RWPE2 (cell line): ENCODE data around the gene SUSD2.

Experiments used
- ATAC-seq: fragments of 200-7000 bp; cut with Tn5 transposase; 3 replicates; pipeline ENCODE4 v1.9.1; 2021; ENCODE audit warnings: low read depth
- DNase-seq: peaks from one replicate; pipeline ENCODE4 v3.0.0-alpha.2; 2020; ENCODE audit warnings: low spot score
- H3K27ac ChIP-seq: fragments of 450-650 bp; 2 replicates; pipeline ENCODE4 v1.5.1; 2017; ENCODE audit warnings: mild to moderate bottlenecking; ENCODE audit not compliant: poor library complexity, severe bottlenecking
- H3K27me3 ChIP-seq: fragments of 250-450 bp; sonication (Bioruptor Pico); 2 replicates; pipeline ENCODE4 v1.5.1; 2021; ENCODE audit warnings: mild to moderate bottlenecking, moderate library complexity; ENCODE audit not compliant: insufficient read depth, poor library complexity, severe bottlenecking
- H3K36me3 ChIP-seq: fragments of 250-450 bp; sonication (Bioruptor Pico); 2 replicates; pipeline ENCODE4 v1.5.1; 2020; ENCODE audit warnings: low read depth, mild to moderate bottlenecking, moderate library complexity
- H3K4me1 ChIP-seq: fragments of 250-450 bp; sonication (Bioruptor Pico); 2 replicates; pipeline ENCODE4 v1.5.1; 2021; ENCODE audit warnings: mild to moderate bottlenecking, moderate library complexity; ENCODE audit not compliant: insufficient read depth, poor library complexity, severe bottlenecking
- H3K4me3 ChIP-seq: fragments of 250-450 bp; sonication (Bioruptor Pico); 2 replicates; pipeline ENCODE4 v1.5.1; 2021; ENCODE audit warnings: mild to moderate bottlenecking, moderate library complexity; ENCODE audit not compliant: severe bottlenecking
- H3K9me3 ChIP-seq: fragments of 250-450 bp; sonication (Bioruptor Pico); 2 replicates; pipeline ENCODE4 v1.5.1; 2021; ENCODE audit warnings: mild to moderate bottlenecking, moderate library complexity; ENCODE audit not compliant: severe bottlenecking
- CTCF ChIP-seq: fragments of 450-650 bp; IDR thresholded peaks from one replicate; pipeline ENCODE4 v1.5.1; 2017; ENCODE audit warnings: mild to moderate bottlenecking, moderate library complexity; ENCODE audit not compliant: poor library complexity, severe bottlenecking

The SUSD2 gene

DNA sequence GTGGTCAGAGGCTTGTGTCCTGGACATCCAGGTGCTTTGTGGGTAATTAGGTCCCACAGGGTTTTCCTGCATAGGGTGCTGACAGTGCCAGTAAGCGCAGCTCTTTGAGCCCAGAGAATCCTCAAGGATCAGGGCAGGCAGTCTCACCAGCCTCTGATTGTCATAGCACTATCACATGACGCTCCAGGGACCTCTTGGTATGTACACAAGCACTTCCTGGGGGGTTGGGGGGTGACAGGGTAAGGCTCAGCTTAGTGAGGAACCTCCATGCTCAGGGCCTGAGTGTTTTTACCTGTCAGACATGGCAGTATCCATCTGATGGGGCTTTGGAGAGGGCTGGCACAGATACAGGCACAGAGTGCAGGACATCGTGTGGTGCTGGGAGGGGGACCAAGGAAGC lies 27.9 kb upstream of the SUSD2 start:
- TF ChIP-seq CTCF = no peak
- no peaks in the 10 kb centered on the region for H3K9me3 ChIP-seq
- no peak for ATAC-seq
- H3K36me3 ChIP-seq = no peaks in the 10 kb centered on the region; the same call in 1 of the 2 replicates
- H3K4me1 ChIP-seq = no peaks in the 10 kb centered on the region
- no peak for DNase-seq
- H3K27me3 ChIP-seq = no peaks in the 10 kb centered on the region
- H3K4me3 ChIP-seq = no peak overlapping the region
- H3K27ac ChIP-seq = no peak overlapping the region

DNA sequence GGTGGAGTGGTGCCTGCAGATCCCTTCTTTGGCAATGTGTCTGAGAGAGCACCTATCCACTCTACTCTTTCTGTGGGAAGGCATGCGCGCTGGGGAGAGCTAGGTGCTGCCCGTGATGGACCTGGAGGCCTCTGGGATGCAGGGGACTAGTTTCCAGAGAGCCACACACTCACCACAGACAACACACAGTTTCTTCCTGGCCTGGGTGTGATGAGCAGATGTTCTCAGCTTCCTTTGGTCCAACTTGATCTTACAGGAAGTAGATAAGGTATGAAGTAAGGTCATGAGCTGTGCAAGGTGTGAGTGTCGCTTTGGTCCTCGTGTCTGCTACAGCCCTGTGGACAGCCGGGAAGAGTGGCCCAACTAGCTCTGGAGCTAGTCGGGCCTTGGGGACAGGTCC lies 27.3 kb upstream of the SUSD2 start:
- Histone ChIP-seq H3K4me1 (no peaks in the 10 kb centered on the region), H3K27ac (no peak overlapping the region), H3K4me3 (no peak overlapping the region), H3K9me3 (no peaks in the 10 kb centered on the region), H3K36me3 (no peaks in the 10 kb centered on the region; the same call in 1 of the 2 replicates), H3K27me3 (no peaks in the 10 kb centered on the region)
- DNase-seq (no peak), ATAC-seq (no peak)
- TF ChIP-seq CTCF = no peak

DNA sequence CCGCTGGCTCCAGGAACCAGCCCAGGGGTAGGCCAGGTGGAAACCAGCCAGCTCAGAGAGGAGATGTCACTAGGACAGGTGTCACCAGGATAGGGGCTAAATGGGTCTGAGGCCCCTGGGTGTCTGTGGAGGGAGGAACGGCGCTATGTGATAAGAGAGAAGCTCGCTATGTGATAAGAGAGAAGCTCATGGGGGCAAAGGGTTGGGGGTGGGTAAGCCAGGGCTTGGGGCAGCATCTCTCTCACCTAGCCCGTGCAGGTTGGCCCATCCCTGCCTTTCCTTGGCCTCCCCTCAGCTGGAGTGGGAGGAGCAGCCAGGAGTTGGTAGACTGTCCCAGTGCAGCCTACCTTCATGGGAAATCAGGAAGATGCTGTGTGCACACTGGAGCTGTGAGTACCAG lies 26.5 kb upstream of the SUSD2 start:
- Histone ChIP-seq H3K27me3 (no peaks in the 10 kb centered on the region), H3K9me3 (no peaks in the 10 kb centered on the region), H3K36me3 (no peaks in the 10 kb centered on the region), H3K4me3 (no peak overlapping the region), H3K27ac (no peak overlapping the region), H3K4me1 (no peaks in the 10 kb centered on the region)
- DNase-seq = no peak
- TF ChIP-seq CTCF = no peak
- no peak for ATAC-seq

GRCh38 chr22:24155627-24156140 lies 25.6 kb upstream of the SUSD2 start:
- H3K36me3 ChIP-seq = no peaks in the 10 kb centered on the region
- peak overlapping the region; percentile 54 for H3K27ac ChIP-seq
- TF ChIP-seq CTCF = peak; percentile 60
- no peaks in the 10 kb centered on the region for H3K9me3 ChIP-seq
- H3K4me3 ChIP-seq = peak overlapping the region; percentile 60
- peak; percentile 68 for ATAC-seq
- no peaks in the 10 kb centered on the region for H3K4me1 ChIP-seq
- no peak for DNase-seq
- H3K27me3 ChIP-seq = no peaks in the 10 kb centered on the region

GRCh38 chr22:24156141-24156912 lies 25.0 kb upstream of the SUSD2 start:
- Histone ChIP-seq H3K4me3 (peak overlapping the region; percentile 60), H3K9me3 (no peaks in the 10 kb centered on the region), H3K27me3 (no peaks in the 10 kb centered on the region), H3K27ac (peak overlapping the region; percentile 54), H3K36me3 (no peaks in the 10 kb centered on the region), H3K4me1 (no peaks in the 10 kb centered on the region)
- DNase-seq (no peak), ATAC-seq (peak; percentile 39)
- TF ChIP-seq CTCF = no peak
